Memory B cell (primary cell): ENCODE measurements around the gene KCNK1.

ENCODE experiments used
- ATAC-seq: fragments of 150-1000 bp; cut with Tn5 transposase; 2 replicates; pipeline ENCODE4 v1.10.0; 2021; ENCODE audit warnings: low read depth, mild to moderate bottlenecking, moderate library complexity
- DNase-seq, 2 donors: peaks; one replicate each; pipeline ENCODE4 v3.0.0; 2022; ENCODE audit warnings: low spot score in 2 of 2
- H3K27ac Mint-ChIP-seq: one replicate; pipeline ENCODE4 v1.8.0; 2022; ENCODE audit warnings: mild to moderate bottlenecking, moderate library complexity, mixed read lengths
- H3K27me3 Mint-ChIP-seq: one replicate; pipeline ENCODE4 v1.8.0; 2022; ENCODE audit warnings: mixed read lengths
- H3K36me3 Mint-ChIP-seq: one replicate; pipeline ENCODE4 v1.8.0; 2022; ENCODE audit warnings: mild to moderate bottlenecking, mixed read lengths
- H3K4me1 Mint-ChIP-seq: one replicate; pipeline ENCODE4 v1.8.0; 2022; ENCODE audit warnings: mixed read lengths
- H3K4me3 Mint-ChIP-seq: one replicate; pipeline ENCODE4 v1.8.0; 2022; ENCODE audit warnings: mild to moderate bottlenecking, moderate library complexity, mixed read lengths
- H3K9me3 Mint-ChIP-seq: one replicate; pipeline ENCODE4 v1.8.0; 2022; ENCODE audit warnings: mixed read lengths

The KCNK1 gene

GRCh38 chr1:233613252-233614172, at the start of gene KCNK1:
KCNK1 (plus strand) TSS chr1:233614106; CDS start chr1:233614172, 66 bp downstream.
- no peaks in the 10 kb centered on the region for H3K4me1 Mint-ChIP-seq
- H3K36me3 Mint-ChIP-seq, result no peaks in the 10 kb centered on the region
- DNase-seq, result no peak
- H3K4me3 Mint-ChIP-seq, result no peak within 1 kb of the TSS
- no peak for ATAC-seq
- peaks cover 1% of the 10 kb centered on the region for H3K9me3 Mint-ChIP-seq
- H3K27ac Mint-ChIP-seq, result no peak within 1 kb of the TSS
- H3K27me3 Mint-ChIP-seq, result peaks cover 24% of the 10 kb centered on the region

- no peak overlapping the region for H3K4me3 Mint-ChIP-seq
- ATAC-seq (no peak), DNase-seq (no peak)
- no peak overlapping the region for H3K27ac Mint-ChIP-seq
- H3K9me3 Mint-ChIP-seq, result peaks cover 7% of the 10 kb centered on the region
- no peaks in the 10 kb centered on the region for H3K4me1 Mint-ChIP-seq
- H3K36me3 Mint-ChIP-seq, result peaks cover 1% of the 10 kb centered on the region
- H3K27me3 Mint-ChIP-seq, result no peaks in the 10 kb centered on the region
Observed at GRCh38 chr1:233565313-233565712, 48.6 kb upstream of the KCNK1 start.

- ATAC-seq, result no peak
- Mint-ChIP-seq H3K36me3 (peaks cover 1% of the 10 kb centered on the region), H3K9me3 (peaks cover 5% of the 10 kb centered on the region), H3K27ac (no peak overlapping the region), H3K27me3 (no peaks in the 10 kb centered on the region), H3K4me3 (no peak overlapping the region), H3K4me1 (no peaks in the 10 kb centered on the region)
- no peak for DNase-seq
Observed at GRCh38 chr1:233566886-233567285, 47.0 kb upstream of the KCNK1 start.

- H3K27ac Mint-ChIP-seq, result no peak overlapping the region
- peaks cover 2% of the 10 kb centered on the region for H3K9me3 Mint-ChIP-seq
- no peak for DNase-seq
- ATAC-seq, result no peak
- H3K4me3 Mint-ChIP-seq, result no peak overlapping the region
- no peaks in the 10 kb centered on the region for H3K36me3 Mint-ChIP-seq
- peaks cover 1% of the 10 kb centered on the region for H3K27me3 Mint-ChIP-seq
- H3K4me1 Mint-ChIP-seq, result no peaks in the 10 kb centered on the region
Observed at GRCh38 chr1:233569636-233570035, 44.3 kb upstream of the KCNK1 start.

GRCh38 chr1:233570216-233570615, 43.7 kb upstream of the KCNK1 start:
- DNase-seq, result no peak

GRCh38 chr1:233570706-233571105, 43.2 kb upstream of the KCNK1 start:
- no peaks in the 10 kb centered on the region for H3K36me3 Mint-ChIP-seq
- peaks cover 1% of the 10 kb centered on the region for H3K27me3 Mint-ChIP-seq
- H3K4me3 Mint-ChIP-seq, result no peak overlapping the region
- no peak overlapping the region for H3K27ac Mint-ChIP-seq
- no peaks in the 10 kb centered on the region for H3K4me1 Mint-ChIP-seq
- H3K9me3 Mint-ChIP-seq, result no peaks in the 10 kb centered on the region
- DNase-seq (no peak), ATAC-seq (no peak)

More at GRCh38 chr1:233570216-233570615, 43.7 kb upstream of the KCNK1 start:
- ATAC-seq, result no peak
- H3K27ac Mint-ChIP-seq, result no peak overlapping the region
- no peaks in the 10 kb centered on the region for H3K4me1 Mint-ChIP-seq
- peaks cover 1% of the 10 kb centered on the region for H3K27me3 Mint-ChIP-seq
- H3K4me3 Mint-ChIP-seq, result no peak overlapping the region
- H3K9me3 Mint-ChIP-seq, result peaks cover 2% of the 10 kb centered on the region
- no peaks in the 10 kb centered on the region for H3K36me3 Mint-ChIP-seq

GRCh38 chr1:233572896-233573295, 41.0 kb upstream of the KCNK1 start:
- Mint-ChIP-seq H3K27me3 (peaks cover 1% of the 10 kb centered on the region), H3K9me3 (no peaks in the 10 kb centered on the region), H3K36me3 (no peaks in the 10 kb centered on the region), H3K4me3 (no peak overlapping the region), H3K4me1 (no peaks in the 10 kb centered on the region), H3K27ac (no peak overlapping the region)
- no peak for DNase-seq
- ATAC-seq, result no peak

- H3K9me3 Mint-ChIP-seq, result peaks cover 1% of the 10 kb centered on the region
- no peaks in the 10 kb centered on the region for H3K36me3 Mint-ChIP-seq
- peaks cover 1% of the 10 kb centered on the region for H3K27me3 Mint-ChIP-seq
- ATAC-seq (no peak), DNase-seq (no peak)
- H3K4me1 Mint-ChIP-seq, result no peaks in the 10 kb centered on the region
- H3K27ac Mint-ChIP-seq, result no peak overlapping the region
- H3K4me3 Mint-ChIP-seq, result no peak overlapping the region
Observed at GRCh38 chr1:233575450-233575849, 38.5 kb upstream of the KCNK1 start.

GRCh38 chr1:233582439-233582838, 31.5 kb upstream of the KCNK1 start:
- no peak for ATAC-seq
- Mint-ChIP-seq H3K4me1 (no peaks in the 10 kb centered on the region), H3K4me3 (no peak overlapping the region), H3K27me3 (no peaks in the 10 kb centered on the region), H3K27ac (no peak overlapping the region), H3K36me3 (no peaks in the 10 kb centered on the region), H3K9me3 (peaks cover 4% of the 10 kb centered on the region)
- DNase-seq, result no peak

- no peak for DNase-seq
- Mint-ChIP-seq H3K27me3 (peaks cover 2% of the 10 kb centered on the region), H3K4me1 (no peaks in the 10 kb centered on the region), H3K4me3 (no peak overlapping the region), H3K36me3 (no peaks in the 10 kb centered on the region), H3K27ac (no peak overlapping the region), H3K9me3 (peaks cover 4% of the 10 kb centered on the region)
- ATAC-seq, result no peak
Observed at GRCh38 chr1:233584376-233584775, 29.5 kb upstream of the KCNK1 start.

- ATAC-seq (no peak), DNase-seq (no peak)
- Mint-ChIP-seq H3K27me3 (peaks cover 2% of the 10 kb centered on the region), H3K4me1 (no peaks in the 10 kb centered on the region), H3K36me3 (no peaks in the 10 kb centered on the region), H3K4me3 (no peak overlapping the region), H3K27ac (no peak overlapping the region), H3K9me3 (peaks cover 3% of the 10 kb centered on the region)
Observed at GRCh38 chr1:233584931-233585330, 29.0 kb upstream of the KCNK1 start.

- Mint-ChIP-seq H3K27me3 (peaks cover 2% of the 10 kb centered on the region), H3K4me3 (no peak overlapping the region), H3K4me1 (no peaks in the 10 kb centered on the region), H3K9me3 (peaks cover 3% of the 10 kb centered on the region), H3K27ac (no peak overlapping the region), H3K36me3 (no peaks in the 10 kb centered on the region)
- DNase-seq (no peak), ATAC-seq (no peak)
Observed at GRCh38 chr1:233586301-233586700, 27.6 kb upstream of the KCNK1 start.

GRCh38 chr1:233587196-233587595, 26.7 kb upstream of the KCNK1 start:
- Mint-ChIP-seq H3K27me3 (peaks cover 2% of the 10 kb centered on the region), H3K36me3 (no peaks in the 10 kb centered on the region), H3K27ac (no peak overlapping the region), H3K4me3 (no peak overlapping the region), H3K9me3 (peaks cover 3% of the 10 kb centered on the region), H3K4me1 (no peaks in the 10 kb centered on the region)
- ATAC-seq (no peak), DNase-seq (no peak)

GRCh38 chr1:233587958-233588799, 25.7 kb upstream of the KCNK1 start:
- Mint-ChIP-seq H3K4me1 (no peaks in the 10 kb centered on the region), H3K27me3 (peaks cover 2% of the 10 kb centered on the region), H3K4me3 (no peak overlapping the region), H3K9me3 (peaks cover 3% of the 10 kb centered on the region), H3K36me3 (no peaks in the 10 kb centered on the region), H3K27ac (no peak overlapping the region)
- DNase-seq (no peak), ATAC-seq (no peak)
